Adrenal gland (tissue), 5 donors: ENCODE results near the gene TRAF3.

ENCODE experiments used
- CTCF ChIP-seq, 6 experiments: fragments of 450-650 bp in 4 of 6; fragments of 200-600 bp in 2 of 6; sonication (generic) in 1 of 6; IDR thresholded peaks; 1 replicate in 5 of 6; 2 replicates in 1 of 6; pipeline versions ENCODE4 v1.5.1 to v1.8.0; 2016 to 2021; ENCODE audit warnings: antibody characterized with exemption in 6 of 6, mild to moderate bottlenecking in 2 of 6, moderate library complexity in 1 of 6
- POLR2A ChIP-seq, 2 donors: fragments of 450-650 bp; IDR thresholded peaks; one replicate each; pipeline ENCODE4 v1.6.1; 2017; ENCODE audit warnings: antibody characterized with exemption in 2 of 2, mild to moderate bottlenecking in 2 of 2, moderate library complexity in 1 of 2
- donor health status: DM: no; HTN: no; CAD: no.

- TF ChIP-seq CTCF (IDR thresholded peaks at IDR 0.05) (no peak), POLR2A (IDR thresholded peaks at IDR 0.05) (no peak)
These were observed 56.7 kb downstream of the TRAF3 start for GRCh38 chr14:102833991-102834390.
